Gastroesophageal sphincter (tissue), 4 donors: Measurements from ENCODE around the gene KLF3. TPM values are rescaled to one million over a fixed set of nuclear protein-coding genes. Genes with fewer than 3 reads are reported as not detected.

Experiments used
- ATAC-seq: fragments of 150-250 bp; one replicate; pipeline ENCODE4 v1.9.1; 2016; ENCODE audit warnings: mild to moderate bottlenecking, moderate library complexity
- H3K27ac ChIP-seq, 4 donors: fragments of 200-600 bp; sonication (generic) in 3 of 4; 1 replicate in 3 of 4; 2 replicates in 1 of 4; pipeline ENCODE4 v1.5.1; 2016 to 2019
- H3K27me3 ChIP-seq: fragments of 200-600 bp; sonication (generic); one replicate; pipeline ENCODE4 v1.5.1; 2019
- H3K36me3 ChIP-seq, 2 donors: fragments of 200-600 bp; sonication (generic); one replicate each; pipeline ENCODE4 v1.5.1; 2019; ENCODE audit warnings: control low read depth in 1 of 2
- H3K4me1 ChIP-seq, 3 donors: fragments of 200-600 bp; sonication (generic); 1 replicate in 2 of 3; 2 replicates in 1 of 3; pipeline ENCODE4 v1.5.1; 2016 to 2019; ENCODE audit warnings: control low read depth in 2 of 3
- H3K4me3 ChIP-seq, 2 donors: fragments of 200-600 bp; sonication (generic); one replicate each; pipeline ENCODE4 v1.5.1; 2019; ENCODE audit warnings: mild to moderate bottlenecking in 1 of 2, moderate library complexity in 1 of 2
- H3K9me3 ChIP-seq, 3 donors: fragments of 200-600 bp; sonication (generic); one replicate each; pipeline ENCODE4 v1.5.1; 2017 to 2019; ENCODE audit warnings: control low read depth in 2 of 3
- CTCF ChIP-seq, 4 experiments: fragments of 200-600 bp in 2 of 4; fragments of 450-650 bp in 2 of 4; sonication (generic) in 1 of 4; IDR thresholded peaks; one replicate each; pipeline ENCODE4 v1.5.1; 2017 to 2019; ENCODE audit warnings: antibody characterized with exemption in 4 of 4, mild to moderate bottlenecking in 2 of 4, moderate library complexity in 2 of 4
- EP300 ChIP-seq: sonication (generic); formaldehyde crosslinking; IDR thresholded peaks from one replicate; pipeline ENCODE4 v1.6.1; 2017; ENCODE audit warnings: antibody characterized with exemption, mild to moderate bottlenecking
- POLR2A ChIP-seq, 2 donors: fragments of 450-650 bp; IDR thresholded peaks; one replicate each; pipeline ENCODE4 v1.6.1; 2017; ENCODE audit warnings: antibody characterized with exemption in 2 of 2, mild to moderate bottlenecking in 2 of 2, moderate library complexity in 1 of 2
- POLR2AphosphoS5 ChIP-seq: sonication (generic); formaldehyde crosslinking; IDR thresholded peaks from one replicate; pipeline ENCODE4 v1.6.1; 2017; ENCODE audit warnings: antibody characterized with exemption
- WGBS, 2 donors: methylation state at CpG; one replicate each; pipeline ENCODE4 v1.1.5; 2018; ENCODE audit warnings: low coverage in 1 of 2; 5-methylcytosine and 5-hydroxymethylcytosine counted together
- total RNA-seq, 4 donors: library from RNA; depleted of rRNA; stranded (reverse); fragments of >200 nt; gene quantifications; one replicate each; pipeline ENCODE4 v1.1.0, GENCODE V29; 2016

The KLF3 gene
- total RNA-seq, 4 donors from 2014 or later = 40.0 to 55.5 (median 43.5) TPM

GRCh38 chr4:38665551-38666411 lies 1.8 kb downstream of the KLF3 start:
- H3K27me3 ChIP-seq = no peaks in the 10 kb centered on the region
- H3K4me1 ChIP-seq = peaks cover 8 to 68% (median 22%) of the 10 kb centered on the region in 3 donors
- H3K27ac ChIP-seq = peak overlapping the region; percentile 97 to 100 (median 99)
- no peak for ATAC-seq
- H3K36me3 ChIP-seq = no peaks in the 10 kb centered on the region
- TF ChIP-seq EP300 (no peak), POLR2A (IDR thresholded peaks at IDR 0.05) (no peak), POLR2AphosphoS5 (no peak), CTCF (IDR thresholded peaks at IDR 0.05) (no peak)
- WGBS, 2 donors = 0 to 2% methylated on average over 5 of the region's 5 CpGs
- peak overlapping the region; percentile 87 to 100 for H3K4me3 ChIP-seq
- no peaks in the 10 kb centered on the region for H3K9me3 ChIP-seq

GRCh38 chr4:38666766-38667084 lies 2.7 kb downstream of the KLF3 start:
- H3K4me3 ChIP-seq = peak overlapping the region; percentile 87 to 100
- peaks cover 14 to 77% (median 31%) of the 10 kb centered on the region in 3 donors for H3K4me1 ChIP-seq
- ATAC-seq = no peak
- H3K27me3 ChIP-seq = no peaks in the 10 kb centered on the region
- TF ChIP-seq EP300 (no peak), CTCF (IDR thresholded peaks at IDR 0.05) (no peak), POLR2A (IDR thresholded peaks at IDR 0.05) (no peak), POLR2AphosphoS5 (no peak)
- WGBS, 2 donors = 0% methylated on average over 1 of the region's 1 CpG
- peak overlapping the region; percentile 87 to 100 (median 98) for H3K27ac ChIP-seq
- H3K9me3 ChIP-seq = no peaks in the 10 kb centered on the region
- no peaks in the 10 kb centered on the region for H3K36me3 ChIP-seq

GRCh38 chr4:38667085-38667893 lies 3.3 kb downstream of the KLF3 start:
- H3K36me3 ChIP-seq = no peaks in the 10 kb centered on the region
- WGBS, 2 donors = 2 to 4% methylated on average over 11 of the region's 11 CpGs
- H3K4me1 ChIP-seq = peaks cover 20 to 78% (median 37%) of the 10 kb centered on the region in 3 donors
- TF ChIP-seq POLR2AphosphoS5 = peak; percentile 95
- TF ChIP-seq EP300 = no peak
- peak in 1 of 2 donors; percentile 50 for TF ChIP-seq POLR2A (IDR thresholded peaks at IDR 0.05)
- no peak for TF ChIP-seq CTCF (IDR thresholded peaks at IDR 0.05)
- H3K9me3 ChIP-seq = no peaks in the 10 kb centered on the region
- no peaks in the 10 kb centered on the region for H3K27me3 ChIP-seq
- peak overlapping the region; percentile 87 to 100 for H3K4me3 ChIP-seq
- peak overlapping the region; percentile 87 to 100 (median 98) for H3K27ac ChIP-seq
- peak; percentile 63 for ATAC-seq

- Histone ChIP-seq H3K27ac (peak overlapping the region in 3 of 4 donors; percentile 74 to 100 (median 99)), H3K4me3 (no peak overlapping the region), H3K9me3 (no peaks in the 10 kb centered on the region), H3K36me3 (no peaks in the 10 kb centered on the region), H3K27me3 (no peaks in the 10 kb centered on the region), H3K4me1 (peaks cover 26 to 80% (median 48%) of the 10 kb centered on the region in 3 donors)
- no peak for ATAC-seq
- WGBS, 2 donors = 18 to 26% methylated on average over 2 of the region's 2 CpGs
- TF ChIP-seq POLR2AphosphoS5 (no peak), POLR2A (IDR thresholded peaks at IDR 0.05) (no peak), CTCF (IDR thresholded peaks at IDR 0.05) (no peak), EP300 (no peak)
These were observed 4.4 kb downstream of the KLF3 start for GRCh38 chr4:38668203-38668971.
